HFF-Myc (cell line): ENCODE measurements around the gene HMCES.
"Not testable (repeated sequence)": the region's sequence is repeated elsewhere in the genome, so short reads cannot be mapped to it uniquely, and the experiment has no call there.

ENCODE experiments used
- DNase-seq: peaks from one replicate; pipeline ENCODE4 v3.0.0-alpha.2; 2011; ENCODE audit warnings: low read depth; ENCODE audit errors: extremely low read depth
- H3K4me3 ChIP-seq: replicated peaks from 2 replicates; pipeline ENCODE4 v1.5.1; 2011; ENCODE audit warnings: low read depth, mild to moderate bottlenecking, control low read depth, low read length
- TF ChIP-seq, protein P1 (sequence below): IDR thresholded peaks from 2 replicates; pipeline ENCODE4 v1.5.1; 2012; ENCODE audit warnings: mild to moderate bottlenecking, low read depth, low read length, control low read depth; ENCODE audit errors: missing control alignments

Gene HMCES

DNA sequence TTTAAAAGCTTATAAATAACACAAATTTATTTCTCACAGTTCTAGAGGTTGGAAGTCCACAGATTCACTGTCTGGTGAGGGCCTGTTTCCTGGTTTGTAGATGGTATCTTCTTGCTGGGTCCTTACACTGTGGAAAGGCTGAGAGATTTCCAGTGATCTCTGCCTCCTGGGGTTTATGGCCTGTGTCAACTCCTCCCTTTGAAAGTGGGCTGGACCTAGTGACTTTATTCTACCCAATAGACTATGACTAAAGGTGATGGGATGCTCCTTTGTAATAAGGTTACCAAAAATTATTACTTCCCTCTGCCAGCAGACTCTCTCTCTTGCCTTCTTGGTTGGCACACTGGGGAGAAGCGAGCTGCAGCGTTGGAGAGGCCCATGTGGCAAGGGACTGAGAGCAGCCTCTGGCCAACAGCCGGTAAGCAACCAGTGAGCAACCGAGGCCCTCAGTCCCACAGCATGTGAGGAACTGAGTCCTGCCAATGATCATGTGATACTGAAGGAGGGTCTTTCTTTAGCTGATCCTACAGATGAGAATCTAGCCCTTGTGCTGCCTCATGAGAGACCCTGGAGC is 43.2 kb upstream of the HMCES start:
- no peak overlapping the region for H3K4me3 ChIP-seq
- TF ChIP-seq, protein P1, sequence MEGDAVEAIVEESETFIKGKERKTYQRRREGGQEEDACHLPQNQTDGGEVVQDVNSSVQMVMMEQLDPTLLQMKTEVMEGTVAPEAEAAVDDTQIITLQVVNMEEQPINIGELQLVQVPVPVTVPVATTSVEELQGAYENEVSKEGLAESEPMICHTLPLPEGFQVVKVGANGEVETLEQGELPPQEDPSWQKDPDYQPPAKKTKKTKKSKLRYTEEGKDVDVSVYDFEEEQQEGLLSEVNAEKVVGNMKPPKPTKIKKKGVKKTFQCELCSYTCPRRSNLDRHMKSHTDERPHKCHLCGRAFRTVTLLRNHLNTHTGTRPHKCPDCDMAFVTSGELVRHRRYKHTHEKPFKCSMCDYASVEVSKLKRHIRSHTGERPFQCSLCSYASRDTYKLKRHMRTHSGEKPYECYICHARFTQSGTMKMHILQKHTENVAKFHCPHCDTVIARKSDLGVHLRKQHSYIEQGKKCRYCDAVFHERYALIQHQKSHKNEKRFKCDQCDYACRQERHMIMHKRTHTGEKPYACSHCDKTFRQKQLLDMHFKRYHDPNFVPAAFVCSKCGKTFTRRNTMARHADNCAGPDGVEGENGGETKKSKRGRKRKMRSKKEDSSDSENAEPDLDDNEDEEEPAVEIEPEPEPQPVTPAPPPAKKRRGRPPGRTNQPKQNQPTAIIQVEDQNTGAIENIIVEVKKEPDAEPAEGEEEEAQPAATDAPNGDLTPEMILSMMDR, result no peak
- DNase-seq, result no peak

GRCh38 chr3:129238945-129239705 is 39.5 kb upstream of the HMCES start:
- DNase-seq, result no peak
- TF ChIP-seq, protein P1, result no peak
- H3K4me3 ChIP-seq, result no peak overlapping the region

DNA sequence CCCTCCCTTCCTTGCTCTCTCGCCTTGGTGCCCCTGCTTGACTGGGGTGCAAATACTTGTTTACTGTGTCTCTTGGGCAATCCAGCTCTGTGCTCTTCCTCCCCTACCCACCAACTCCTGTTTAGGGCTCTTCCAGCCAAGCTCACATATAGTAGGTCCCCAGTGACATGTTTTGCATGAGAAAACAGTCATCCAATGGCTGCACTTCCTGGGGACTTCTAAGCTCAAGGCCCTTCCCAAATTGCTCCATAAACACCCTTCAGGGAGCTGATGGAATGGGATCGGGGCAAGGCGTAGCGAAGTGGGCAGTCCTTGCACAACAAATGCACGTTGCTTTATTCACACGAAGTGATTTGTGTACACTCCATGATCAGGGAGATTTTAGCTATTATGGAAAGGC is 38.7 kb upstream of the HMCES start:
- no peak for DNase-seq
- TF ChIP-seq, protein P1, result no peak
- no peak overlapping the region for H3K4me3 ChIP-seq

DNA sequence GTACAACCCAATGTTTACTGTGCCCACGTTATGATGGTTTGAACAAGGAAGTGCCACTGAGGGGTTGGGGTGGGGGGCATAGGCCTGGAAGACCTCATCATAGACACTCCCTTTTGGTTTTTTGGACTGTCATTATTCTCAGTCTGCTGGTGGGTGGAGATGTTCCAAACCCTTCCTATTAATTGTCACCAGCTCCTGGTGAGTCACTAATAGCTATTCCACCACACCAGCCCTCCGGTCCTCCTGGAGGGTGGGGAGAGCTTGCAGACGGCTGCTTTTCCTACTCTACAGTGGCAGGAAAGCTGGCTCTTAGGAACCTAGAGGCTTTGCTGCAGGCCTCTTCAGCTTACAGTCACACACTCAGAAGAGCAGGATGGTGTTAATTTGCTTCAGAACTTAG is 38.2 kb upstream of the HMCES start:
- H3K4me3 ChIP-seq, result no peak overlapping the region
- TF ChIP-seq, protein P1, result no peak
- DNase-seq, result no peak

DNA sequence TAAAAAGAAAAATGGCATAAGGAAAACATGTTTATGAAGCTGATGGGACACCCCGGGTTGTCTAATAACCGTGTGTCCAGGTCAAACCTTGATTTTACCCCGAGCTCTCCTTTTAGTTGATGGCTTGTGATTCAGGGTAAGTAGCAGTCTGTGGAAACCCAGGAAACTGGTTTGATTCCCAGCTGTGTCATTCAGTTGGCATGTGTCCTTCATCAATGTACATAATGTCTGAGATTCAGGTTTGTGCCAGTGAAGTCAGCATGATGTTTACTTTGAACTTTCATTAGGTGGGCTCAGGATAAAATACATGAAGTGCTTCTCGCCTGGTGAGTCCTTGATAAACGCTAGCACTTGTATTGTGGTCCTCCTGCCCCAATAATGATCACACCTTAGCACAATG is 33.5 kb upstream of the HMCES start:
- TF ChIP-seq, protein P1, result no peak
- DNase-seq, result no peak
- H3K4me3 ChIP-seq, result no peak overlapping the region

DNA sequence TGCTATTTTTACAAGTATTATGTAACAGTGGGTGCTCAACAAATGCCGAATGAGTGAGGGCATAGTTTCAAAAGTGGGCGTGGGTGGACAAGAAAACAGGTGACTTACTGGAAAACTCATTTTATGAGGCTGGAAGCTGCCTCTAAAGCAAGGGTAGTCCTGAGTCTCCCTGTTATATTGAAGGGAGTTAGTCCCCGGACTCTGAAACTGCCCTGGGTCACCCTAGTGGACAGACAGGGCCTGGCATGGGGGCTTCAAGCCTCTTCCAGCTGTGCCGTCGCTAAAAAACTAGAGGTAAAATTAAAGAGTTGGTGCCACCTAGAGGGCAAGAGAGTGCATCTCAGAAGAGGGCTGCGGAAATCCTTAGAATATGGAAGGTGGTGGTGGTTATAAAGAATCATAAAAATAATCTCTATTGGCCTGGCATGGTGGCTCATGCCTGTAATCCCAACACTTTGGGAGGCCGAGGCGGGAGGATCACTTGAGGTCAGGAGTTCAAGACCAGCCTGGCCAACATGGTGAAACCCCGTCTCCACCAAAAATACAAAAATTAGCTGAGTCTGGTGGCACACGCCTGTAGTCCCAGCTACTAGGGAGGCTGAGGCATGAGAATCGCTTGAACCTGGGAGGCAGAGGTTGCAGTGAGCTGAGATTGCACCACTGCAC is 32.9 kb upstream of the HMCES start:
- not testable (repeated sequence) for H3K4me3 ChIP-seq
- peak; percentile 78 for DNase-seq
- TF ChIP-seq, protein P1, result peak; percentile 89
